Measurements from ENCODE around the gene ESR2. TPM values are rescaled to one million over a fixed set of nuclear protein-coding genes. Genes with fewer than 3 reads are reported as not detected.

ESR2 gene
- total RNA-seq, 5 donors from 2014 or later (not counting 1 experiment from before 2014, with no cell fraction given) = 0.20 to 0.70 (median 0.43) TPM; not detected in 1

DNA sequence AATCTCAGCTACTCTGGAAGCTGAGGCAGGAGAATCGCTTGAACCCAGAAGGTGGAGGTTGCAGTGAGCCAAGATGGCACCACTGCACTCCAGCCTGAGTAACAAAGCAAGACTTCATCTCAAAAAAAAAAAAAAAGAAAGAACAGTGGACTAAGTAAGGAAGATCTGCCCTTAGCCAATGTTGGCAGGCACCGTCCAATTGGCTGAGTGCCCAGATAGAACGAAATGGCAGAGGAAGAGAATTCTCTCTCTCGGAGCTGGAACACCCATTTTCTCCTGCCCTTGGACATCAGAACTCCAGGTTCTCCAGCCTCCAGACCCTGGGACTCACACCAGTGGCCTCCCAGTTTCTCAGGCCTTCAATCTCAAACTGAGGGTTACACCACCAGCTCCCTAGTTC, 49.9 kb downstream of the ESR2 start:
- WGBS (ENCODE audit: insufficient coverage) = 91% methylated on average over 3 of the region's 4 CpGs
- Histone ChIP-seq H3K36me3 (ENCODE audit: control insufficient read depth in 2 of 2, extremely low read depth in 1 of 2, insufficient read depth in 1 of 2, low read length in 1 of 2) (no peaks in the 10 kb centered on the region), H3K9me3 (no peaks in the 10 kb centered on the region), H3K4me3 (ENCODE audit: control insufficient read depth in 1 of 2, extremely low read depth in 1 of 2, low read length in 1 of 2) (no peak overlapping the region), H3K27me3 (replicated peaks in 1 of 2; ENCODE audit: control insufficient read depth in 2 of 2, extremely low read depth in 1 of 2, insufficient read depth in 2 of 2, low read length in 1 of 2) (peaks cover 0 to 11% of the 10 kb centered on the region in 2 experiments), H3K4me1 (ENCODE audit: control insufficient read depth in 1 of 2, extremely low read depth in 1 of 2, insufficient read depth in 2 of 2, low read length in 2 of 2) (no peaks in the 10 kb centered on the region), H3K27ac (ENCODE audit: low read length) (no peak overlapping the region)
- Mint-ChIP-seq H3K9me3 (no peaks in the 10 kb centered on the region), H3K36me3 (no peaks in the 10 kb centered on the region), H3K27me3 (peaks cover 15 to 37% of the 10 kb centered on the region in 2 donors), H3K4me3 (no peak overlapping the region), H3K27ac (no peak overlapping the region), H3K4me1 (no peaks in the 10 kb centered on the region)
- DNase-seq = no peak
- POLR2A ChIA-PET = no interaction called here
- CTCF ChIA-PET = no interaction called here
- no peak for ATAC-seq (replicated peaks in 1 of 4)

DNA sequence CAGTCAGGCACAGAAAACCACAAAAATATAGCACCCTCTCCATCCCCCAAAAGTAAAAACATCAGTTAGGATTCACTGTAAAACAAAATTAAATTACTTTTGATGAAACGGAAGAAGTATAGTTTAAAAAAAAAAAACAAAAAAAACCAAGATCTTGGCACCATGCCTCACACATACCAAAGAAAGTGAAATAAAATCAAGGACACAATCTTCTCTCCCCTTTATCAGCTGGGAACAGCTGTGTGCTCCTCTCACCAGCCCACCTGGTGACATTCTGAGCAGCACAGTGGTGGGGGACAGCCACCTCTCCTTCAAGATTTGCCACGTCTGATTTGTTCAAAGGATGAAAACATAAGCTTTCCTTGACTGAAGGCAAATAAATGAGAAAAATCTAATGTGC, 55.5 kb downstream of the ESR2 start:
- no peaks in the 10 kb centered on the region for H3K9me3 ChIP-seq
- H3K36me3 ChIP-seq (ENCODE audit: control insufficient read depth in 2 of 2, extremely low read depth in 1 of 2, insufficient read depth in 1 of 2, low read length in 1 of 2) = no peaks in the 10 kb centered on the region
- H3K27me3 Mint-ChIP-seq = peaks cover 3 to 12% of the 10 kb centered on the region in 2 donors
- no peaks in the 10 kb centered on the region for H3K27me3 ChIP-seq (replicated peaks in 1 of 2; ENCODE audit: control insufficient read depth in 2 of 2, extremely low read depth in 1 of 2, insufficient read depth in 2 of 2, low read length in 1 of 2)
- 33% methylated on average over 1 of the region's 2 CpGs for WGBS (ENCODE audit: insufficient coverage)
- H3K9me3 Mint-ChIP-seq = no peaks in the 10 kb centered on the region
- H3K4me3 ChIP-seq (ENCODE audit: control insufficient read depth in 1 of 2, extremely low read depth in 1 of 2, low read length in 1 of 2) = no peak overlapping the region
- peaks cover 0 to 14% (median 7%) of the 10 kb centered on the region in 3 donors for H3K4me1 Mint-ChIP-seq
- POLR2A ChIA-PET = no interaction called here
- no peaks in the 10 kb centered on the region for H3K4me1 ChIP-seq (ENCODE audit: control insufficient read depth in 1 of 2, extremely low read depth in 1 of 2, insufficient read depth in 2 of 2, low read length in 2 of 2)
- H3K4me3 Mint-ChIP-seq = no peak overlapping the region
- no peak overlapping the region for H3K27ac ChIP-seq (ENCODE audit: low read length)
- H3K36me3 Mint-ChIP-seq = no peaks in the 10 kb centered on the region
- H3K27ac Mint-ChIP-seq = no peak overlapping the region
- no peak for ATAC-seq (replicated peaks in 1 of 4)
- no peak for DNase-seq
- CTCF ChIA-PET = no interaction called here

DNA sequence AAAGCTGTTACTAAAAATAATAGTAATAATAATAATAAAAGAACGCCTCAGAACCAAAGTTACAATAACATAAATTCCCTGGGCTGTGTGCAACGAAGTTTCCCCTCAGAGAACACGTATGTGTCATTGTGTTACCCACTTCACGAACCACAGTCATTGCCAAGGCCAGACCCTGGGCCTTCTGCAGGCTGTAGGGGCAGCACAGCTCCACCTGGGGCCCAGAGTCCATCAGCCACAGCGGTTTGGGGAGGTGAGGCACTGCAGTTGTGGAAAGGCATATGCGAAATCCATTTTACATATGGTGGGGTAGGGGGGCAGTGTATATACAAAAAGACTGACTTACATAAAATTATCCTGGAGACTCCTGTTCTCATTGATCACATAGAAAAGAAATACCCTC, 56.1 kb downstream of the ESR2 start:
- Histone ChIP-seq H3K4me3 (ENCODE audit: control insufficient read depth in 1 of 2, extremely low read depth in 1 of 2, low read length in 1 of 2) (no peak overlapping the region), H3K4me1 (ENCODE audit: control insufficient read depth in 1 of 2, extremely low read depth in 1 of 2, insufficient read depth in 2 of 2, low read length in 2 of 2) (no peaks in the 10 kb centered on the region), H3K9me3 (no peaks in the 10 kb centered on the region), H3K27ac (ENCODE audit: low read length) (no peak overlapping the region), H3K36me3 (ENCODE audit: control insufficient read depth in 2 of 2, extremely low read depth in 1 of 2, insufficient read depth in 1 of 2, low read length in 1 of 2) (no peaks in the 10 kb centered on the region), H3K27me3 (replicated peaks in 1 of 2; ENCODE audit: control insufficient read depth in 2 of 2, extremely low read depth in 1 of 2, insufficient read depth in 2 of 2, low read length in 1 of 2) (no peaks in the 10 kb centered on the region)
- DNase-seq (no peak), ATAC-seq (replicated peaks in 1 of 4) (no peak)
- Mint-ChIP-seq H3K27me3 (peaks cover 3 to 11% of the 10 kb centered on the region in 2 donors), H3K27ac (no peak overlapping the region), H3K36me3 (no peaks in the 10 kb centered on the region), H3K9me3 (no peaks in the 10 kb centered on the region), H3K4me1 (peaks cover 0 to 14% (median 7%) of the 10 kb centered on the region in 3 donors), H3K4me3 (no peak overlapping the region)
- ChIA-PET CTCF (no interaction called here), POLR2A (no interaction called here)
- 40% methylated on average over 1 of the region's 6 CpGs for WGBS (ENCODE audit: insufficient coverage)

DNA sequence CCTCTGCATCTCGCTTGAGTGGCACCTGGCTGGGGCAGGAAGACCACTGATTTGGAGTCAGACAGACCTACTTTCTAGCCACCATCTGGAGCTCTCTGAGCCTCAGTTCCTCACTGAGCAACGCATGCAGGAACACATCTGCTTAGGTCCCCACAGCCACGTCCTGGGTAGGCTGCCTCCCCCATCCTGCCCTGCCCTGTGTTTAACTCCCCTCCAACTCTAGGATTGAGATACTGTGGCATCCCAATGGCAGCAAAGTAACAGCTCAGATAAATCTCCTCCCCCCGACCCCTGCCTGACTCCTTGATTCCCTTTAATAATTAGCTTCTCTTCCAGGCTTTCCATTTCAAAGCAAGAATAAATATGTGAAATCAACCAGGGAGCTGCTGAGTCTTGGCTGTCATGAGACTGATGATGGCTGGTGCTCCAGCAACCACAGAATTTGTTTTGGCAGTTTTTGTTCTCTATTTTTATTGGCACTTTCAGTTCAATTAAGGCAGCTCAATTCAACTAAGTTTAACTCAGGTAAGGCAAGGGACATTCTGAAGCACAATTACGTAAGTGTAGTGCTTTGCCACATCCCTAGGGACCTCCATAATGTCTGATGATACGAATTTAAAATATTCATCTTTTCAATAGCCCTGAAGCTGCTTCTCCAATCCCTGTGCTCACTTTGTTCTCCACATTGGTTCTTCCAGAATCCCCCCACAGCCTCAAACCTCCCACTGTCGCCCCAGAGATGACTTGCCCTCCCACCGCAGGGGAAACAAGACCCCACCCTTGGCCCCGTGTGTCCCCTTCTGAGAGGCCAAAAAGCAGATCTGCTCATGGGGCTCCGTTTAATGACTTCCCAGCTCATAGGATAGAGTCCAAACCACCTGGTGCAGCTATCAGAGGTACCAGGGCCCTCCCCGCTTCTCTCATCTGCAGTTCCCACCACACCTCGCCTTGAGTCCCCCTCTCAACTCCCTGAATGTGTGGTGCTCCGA, 58.2 kb downstream of the ESR2 start:
- peaks cover 8% of the 10 kb centered on the region for H3K36me3 Mint-ChIP-seq
- no peak overlapping the region for H3K4me3 Mint-ChIP-seq
- Histone ChIP-seq H3K27ac (ENCODE audit: low read length) (peak overlapping the region; percentile 14), H3K27me3 (replicated peaks in 1 of 2; ENCODE audit: control insufficient read depth in 2 of 2, extremely low read depth in 1 of 2, insufficient read depth in 2 of 2, low read length in 1 of 2) (no peaks in the 10 kb centered on the region), H3K4me3 (ENCODE audit: control insufficient read depth in 1 of 2, extremely low read depth in 1 of 2, low read length in 1 of 2) (no peak overlapping the region), H3K4me1 (ENCODE audit: control insufficient read depth in 1 of 2, extremely low read depth in 1 of 2, insufficient read depth in 2 of 2, low read length in 2 of 2) (no peaks in the 10 kb centered on the region), H3K36me3 (ENCODE audit: control insufficient read depth in 2 of 2, extremely low read depth in 1 of 2, insufficient read depth in 1 of 2, low read length in 1 of 2) (peaks cover 0 to 7% of the 10 kb centered on the region in 2 donors), H3K9me3 (no peaks in the 10 kb centered on the region)
- H3K4me1 Mint-ChIP-seq = peaks cover 0 to 18% (median 7%) of the 10 kb centered on the region in 3 donors
- peak overlapping the region; percentile 0 to 79 for H3K27ac Mint-ChIP-seq
- ATAC-seq (replicated peaks in 1 of 4) (peak in 2 of 4 experiments; percentile 25 to 43), DNase-seq (peak in 1 of 35 experiments; percentile 36)
- CTCF ChIA-PET = interaction anchor here (0.5 kb wide), 2 partner anchors 41 to 92 kb away, joined by 6 to 7 read pairs; no protein-coding TSS in a partner anchor
- POLR2A ChIA-PET = interaction anchor here (0.6 kb wide), 2 partner anchors 50 to 201 kb away, joined by 3 read pairs; no protein-coding TSS in a partner anchor
- 64% methylated on average over 11 of the region's 13 CpGs for WGBS (ENCODE audit: insufficient coverage)
- no peaks in the 10 kb centered on the region for H3K27me3 Mint-ChIP-seq
- no peaks in the 10 kb centered on the region for H3K9me3 Mint-ChIP-seq

DNA sequence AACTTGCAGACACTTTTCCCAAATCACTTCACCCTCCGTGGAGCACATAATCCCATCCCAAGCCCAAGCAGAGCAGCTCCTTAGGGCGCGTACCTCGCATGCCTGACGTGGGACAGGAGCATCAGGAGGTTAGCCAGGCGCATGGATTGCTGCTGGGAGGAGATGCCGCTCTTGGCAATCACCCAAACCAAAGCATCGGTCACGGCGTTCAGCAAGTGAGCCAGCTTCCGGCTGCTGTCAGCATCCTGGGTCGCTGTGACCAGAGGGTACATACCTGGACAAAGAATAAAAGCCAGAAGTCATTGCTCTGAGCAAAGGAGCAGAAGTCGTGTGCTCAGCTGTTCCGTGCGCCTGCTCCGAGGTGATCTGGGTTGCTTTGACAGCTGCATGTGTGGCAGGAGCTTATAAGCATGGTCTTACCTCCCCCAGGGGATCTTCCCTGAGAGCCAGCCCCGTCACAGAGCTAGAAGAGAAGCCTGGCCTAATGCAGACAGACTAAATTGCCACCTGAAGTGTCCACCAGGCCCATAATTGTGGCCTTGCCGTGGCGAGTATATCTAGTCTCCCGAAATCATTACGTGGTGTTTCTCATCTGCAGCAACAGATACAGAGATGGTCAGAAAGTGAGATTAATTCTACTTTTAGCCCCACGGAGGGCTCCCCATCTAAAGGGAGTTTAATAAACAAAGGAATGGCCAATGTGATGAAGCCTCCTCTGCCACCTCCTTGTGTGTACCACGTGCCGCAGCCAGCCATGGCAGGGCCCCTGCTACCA, 59.1 kb downstream of the ESR2 start:
- H3K4me3 ChIP-seq (ENCODE audit: control insufficient read depth in 1 of 2, extremely low read depth in 1 of 2, low read length in 1 of 2) = no peak overlapping the region
- no peaks in the 10 kb centered on the region for H3K4me1 ChIP-seq (ENCODE audit: control insufficient read depth in 1 of 2, extremely low read depth in 1 of 2, insufficient read depth in 2 of 2, low read length in 2 of 2)
- no peaks in the 10 kb centered on the region for H3K27me3 Mint-ChIP-seq
- peaks cover 0 to 7% of the 10 kb centered on the region in 2 donors for H3K36me3 ChIP-seq (ENCODE audit: control insufficient read depth in 2 of 2, extremely low read depth in 1 of 2, insufficient read depth in 1 of 2, low read length in 1 of 2)
- peak overlapping the region; percentile 14 for H3K27ac ChIP-seq (ENCODE audit: low read length)
- peak overlapping the region in 1 of 2 donors; percentile 79 for H3K27ac Mint-ChIP-seq
- H3K4me3 Mint-ChIP-seq = no peak overlapping the region
- DNase-seq (no peak), ATAC-seq (replicated peaks in 1 of 4) (peak in 1 of 4 experiments; percentile 8)
- peaks cover 0 to 18% (median 7%) of the 10 kb centered on the region in 3 donors for H3K4me1 Mint-ChIP-seq
- H3K36me3 Mint-ChIP-seq = peaks cover 8% of the 10 kb centered on the region
- H3K9me3 ChIP-seq = no peaks in the 10 kb centered on the region
- POLR2A ChIA-PET = interaction anchor here in 1 of 2 donors (0.6 kb wide), 1 partner anchor 200 kb away, joined by 3 read pairs; no protein-coding TSS in a partner anchor
- CTCF ChIA-PET = interaction anchor here in 1 of 2 donors (0.5 kb wide), 1 partner anchor 93 kb away, joined by 7 read pairs; no protein-coding TSS in a partner anchor
- H3K27me3 ChIP-seq (replicated peaks in 1 of 2; ENCODE audit: control insufficient read depth in 2 of 2, extremely low read depth in 1 of 2, insufficient read depth in 2 of 2, low read length in 1 of 2) = no peaks in the 10 kb centered on the region
- WGBS (ENCODE audit: insufficient coverage) = 78% methylated on average over 15 of the region's 24 CpGs
- no peaks in the 10 kb centered on the region for H3K9me3 Mint-ChIP-seq

DNA sequence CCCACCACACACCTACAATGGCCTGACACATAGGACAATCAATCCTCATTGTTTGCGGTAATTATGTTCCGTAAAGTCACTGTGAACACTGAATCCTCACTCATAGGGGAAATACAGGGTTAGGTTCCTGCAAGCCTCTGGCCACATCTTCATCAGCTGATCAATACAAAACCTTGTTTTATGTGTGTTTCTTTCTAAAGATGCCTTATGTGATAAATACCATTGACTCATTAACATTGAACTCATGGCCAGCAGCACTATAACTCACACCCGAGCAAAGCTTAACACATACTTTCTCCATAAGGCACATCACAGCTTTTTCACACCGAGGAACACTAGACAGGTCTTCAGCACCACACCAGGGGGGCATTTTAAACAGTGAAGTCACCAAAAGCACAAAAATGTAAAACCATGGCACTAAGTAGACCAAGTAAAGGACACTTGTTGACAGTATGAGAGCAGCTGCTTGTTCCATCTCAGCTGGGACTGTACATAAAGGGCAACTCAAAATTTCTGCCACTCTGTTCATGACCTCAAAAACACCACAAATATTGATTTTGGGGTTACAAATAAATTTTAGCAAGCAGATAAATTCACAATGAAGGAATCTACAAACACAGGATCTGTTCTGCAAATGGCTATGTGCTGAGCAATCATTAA, 60.5 kb downstream of the ESR2 start:
- peaks cover 0 to 17% of the 10 kb centered on the region in 2 donors for H3K36me3 ChIP-seq (ENCODE audit: control insufficient read depth in 2 of 2, extremely low read depth in 1 of 2, insufficient read depth in 1 of 2, low read length in 1 of 2)
- H3K27me3 Mint-ChIP-seq = no peaks in the 10 kb centered on the region
- peak overlapping the region; percentile 12 to 40 for H3K27ac Mint-ChIP-seq
- 91% methylated on average over 4 of the region's 4 CpGs for WGBS (ENCODE audit: insufficient coverage)
- no peaks in the 10 kb centered on the region for H3K9me3 Mint-ChIP-seq
- H3K4me1 Mint-ChIP-seq = peaks cover 0 to 17% (median 7%) of the 10 kb centered on the region in 3 donors
- no peaks in the 10 kb centered on the region for H3K4me1 ChIP-seq (ENCODE audit: control insufficient read depth in 1 of 2, extremely low read depth in 1 of 2, insufficient read depth in 2 of 2, low read length in 2 of 2)
- H3K36me3 Mint-ChIP-seq = peaks cover 13% of the 10 kb centered on the region
- no peaks in the 10 kb centered on the region for H3K27me3 ChIP-seq (replicated peaks in 1 of 2; ENCODE audit: control insufficient read depth in 2 of 2, extremely low read depth in 1 of 2, insufficient read depth in 2 of 2, low read length in 1 of 2)
- H3K4me3 ChIP-seq (ENCODE audit: control insufficient read depth in 1 of 2, extremely low read depth in 1 of 2, low read length in 1 of 2) = no peak overlapping the region
- DNase-seq = no peak
- H3K9me3 ChIP-seq = no peaks in the 10 kb centered on the region
- no peak overlapping the region for H3K4me3 Mint-ChIP-seq
- no peak for ATAC-seq (replicated peaks in 1 of 4)
- ChIA-PET POLR2A (interaction anchor here in 1 of 2 donors (0.8 kb wide), 1 partner anchor 18 kb away, joined by 3 read pairs; no protein-coding TSS in a partner anchor), CTCF (no interaction called here)
- H3K27ac ChIP-seq (ENCODE audit: low read length) = no peak overlapping the region

Data from T-cell (primary cell).